ENCODE results near the gene CIBAR2. TPM values are rescaled to one million over a fixed set of nuclear protein-coding genes. Genes with fewer than 3 reads are reported as not detected.

CIBAR2 gene
- total and polyA plus RNA-seq, 10 of the 15 experiments (the other 5 are each of a cell fraction or from before 2014, with no cell fraction given), result 0.05 to 0.16 (median 0.07) TPM; not detected in 7

DNA sequence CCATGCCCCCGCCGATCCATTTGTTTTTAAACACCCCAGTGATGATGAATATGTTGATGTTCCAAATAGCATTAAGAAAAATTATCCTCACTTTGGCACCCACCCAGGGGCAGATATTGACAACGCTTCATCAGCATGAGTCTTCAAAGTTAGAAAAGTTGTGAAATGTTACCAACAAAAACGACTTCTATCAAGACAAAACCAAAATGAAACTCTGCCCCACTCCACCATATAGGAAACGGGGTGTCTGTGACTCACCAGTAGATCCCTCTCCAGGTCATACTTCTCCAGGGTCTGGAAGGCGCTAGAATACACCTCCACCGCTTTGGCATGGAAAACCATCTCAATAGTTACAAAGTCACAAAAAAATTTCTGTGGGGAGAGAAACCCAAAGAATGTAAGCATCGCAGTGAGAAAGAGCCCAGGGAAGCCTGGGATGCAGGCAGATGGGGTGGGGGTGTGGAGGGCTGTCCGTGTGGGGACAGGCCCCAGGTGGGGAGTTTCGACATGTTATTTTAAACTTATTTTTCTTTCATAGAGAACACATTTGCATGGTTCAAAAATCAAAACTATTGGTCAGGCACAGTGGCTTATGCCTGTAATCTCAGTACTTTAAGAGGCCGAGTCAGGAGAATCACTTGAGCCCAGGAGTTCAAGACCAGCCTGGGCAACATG lies 10.2 kb downstream of the CIBAR2 start (continued):
- TF ChIP-seq BCLAF1 (IDR thresholded peaks at IDR 0.05) (no peak), RBBP5 (conservative IDR thresholded peaks at IDR 0.05) (no peak), POLR2AphosphoS5 (IDR thresholded peaks at IDR 0.05; ENCODE audit: low read length) (no peak), CTCF (IDR thresholded peaks at IDR 0.05 in 2 of 3, conservative IDR thresholded peaks at IDR 0.05 in 1 of 3; ENCODE audit: control insufficient read depth in 2 of 3, extremely low read depth in 1 of 3, insufficient read depth in 1 of 3, low read depth in 3 of 3, low read length in 3 of 3) (no peak)
- TF ChIP-seq, protein P1, sequence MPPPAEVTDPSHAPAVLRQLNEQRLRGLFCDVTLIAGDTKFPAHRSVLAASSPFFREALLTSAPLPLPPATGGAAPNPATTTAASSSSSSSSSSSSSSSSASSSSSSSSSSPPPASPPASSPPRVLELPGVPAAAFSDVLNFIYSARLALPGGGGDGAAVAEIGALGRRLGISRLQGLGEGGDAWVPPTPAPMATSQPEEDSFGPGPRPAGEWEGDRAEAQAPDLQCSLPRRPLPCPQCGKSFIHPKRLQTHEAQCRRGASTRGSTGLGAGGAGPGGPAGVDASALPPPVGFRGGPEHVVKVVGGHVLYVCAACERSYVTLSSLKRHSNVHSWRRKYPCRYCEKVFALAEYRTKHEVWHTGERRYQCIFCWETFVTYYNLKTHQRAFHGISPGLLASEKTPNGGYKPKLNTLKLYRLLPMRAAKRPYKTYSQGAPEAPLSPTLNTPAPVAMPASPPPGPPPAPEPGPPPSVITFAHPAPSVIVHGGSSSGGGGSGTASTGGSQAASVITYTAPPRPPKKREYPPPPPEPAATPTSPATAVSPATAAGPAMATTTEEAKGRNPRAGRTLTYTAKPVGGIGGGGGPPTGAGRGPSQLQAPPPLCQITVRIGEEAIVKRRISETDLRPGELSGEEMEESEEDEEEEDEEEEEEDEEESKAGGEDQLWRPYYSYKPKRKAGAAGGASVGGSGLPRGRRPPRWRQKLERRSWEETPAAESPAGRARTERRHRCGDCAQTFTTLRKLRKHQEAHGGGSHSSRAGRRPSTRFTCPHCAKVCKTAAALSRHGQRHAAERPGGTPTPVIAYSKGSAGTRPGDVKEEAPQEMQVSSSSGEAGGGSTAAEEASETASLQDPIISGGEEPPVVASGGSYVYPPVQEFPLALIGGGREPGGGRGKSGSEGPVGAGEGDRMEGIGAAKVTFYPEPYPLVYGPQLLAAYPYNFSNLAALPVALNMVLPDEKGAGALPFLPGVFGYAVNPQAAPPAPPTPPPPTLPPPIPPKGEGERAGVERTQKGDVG (CRISPR knock-in tag; IDR thresholded peaks at IDR 0.05), result no peak
- TF ChIP-seq, protein P2, sequence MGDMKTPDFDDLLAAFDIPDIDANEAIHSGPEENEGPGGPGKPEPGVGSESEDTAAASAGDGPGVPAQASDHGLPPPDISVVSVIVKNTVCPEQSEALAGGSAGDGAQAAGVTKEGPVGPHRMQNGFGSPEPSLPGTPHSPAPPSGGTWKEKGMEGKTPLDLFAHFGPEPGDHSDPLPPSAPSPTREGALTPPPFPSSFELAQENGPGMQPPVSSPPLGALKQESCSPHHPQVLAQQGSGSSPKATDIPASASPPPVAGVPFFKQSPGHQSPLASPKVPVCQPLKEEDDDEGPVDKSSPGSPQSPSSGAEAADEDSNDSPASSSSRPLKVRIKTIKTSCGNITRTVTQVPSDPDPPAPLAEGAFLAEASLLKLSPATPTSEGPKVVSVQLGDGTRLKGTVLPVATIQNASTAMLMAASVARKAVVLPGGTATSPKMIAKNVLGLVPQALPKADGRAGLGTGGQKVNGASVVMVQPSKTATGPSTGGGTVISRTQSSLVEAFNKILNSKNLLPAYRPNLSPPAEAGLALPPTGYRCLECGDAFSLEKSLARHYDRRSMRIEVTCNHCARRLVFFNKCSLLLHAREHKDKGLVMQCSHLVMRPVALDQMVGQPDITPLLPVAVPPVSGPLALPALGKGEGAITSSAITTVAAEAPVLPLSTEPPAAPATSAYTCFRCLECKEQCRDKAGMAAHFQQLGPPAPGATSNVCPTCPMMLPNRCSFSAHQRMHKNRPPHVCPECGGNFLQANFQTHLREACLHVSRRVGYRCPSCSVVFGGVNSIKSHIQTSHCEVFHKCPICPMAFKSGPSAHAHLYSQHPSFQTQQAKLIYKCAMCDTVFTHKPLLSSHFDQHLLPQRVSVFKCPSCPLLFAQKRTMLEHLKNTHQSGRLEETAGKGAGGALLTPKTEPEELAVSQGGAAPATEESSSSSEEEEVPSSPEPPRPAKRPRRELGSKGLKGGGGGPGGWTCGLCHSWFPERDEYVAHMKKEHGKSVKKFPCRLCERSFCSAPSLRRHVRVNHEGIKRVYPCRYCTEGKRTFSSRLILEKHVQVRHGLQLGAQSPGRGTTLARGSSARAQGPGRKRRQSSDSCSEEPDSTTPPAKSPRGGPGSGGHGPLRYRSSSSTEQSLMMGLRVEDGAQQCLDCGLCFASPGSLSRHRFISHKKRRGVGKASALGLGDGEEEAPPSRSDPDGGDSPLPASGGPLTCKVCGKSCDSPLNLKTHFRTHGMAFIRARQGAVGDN (IDR thresholded peaks at IDR 0.05), result no peak
